ENCODE measurements around the gene MLLT6.

The MLLT6 gene

DNA sequence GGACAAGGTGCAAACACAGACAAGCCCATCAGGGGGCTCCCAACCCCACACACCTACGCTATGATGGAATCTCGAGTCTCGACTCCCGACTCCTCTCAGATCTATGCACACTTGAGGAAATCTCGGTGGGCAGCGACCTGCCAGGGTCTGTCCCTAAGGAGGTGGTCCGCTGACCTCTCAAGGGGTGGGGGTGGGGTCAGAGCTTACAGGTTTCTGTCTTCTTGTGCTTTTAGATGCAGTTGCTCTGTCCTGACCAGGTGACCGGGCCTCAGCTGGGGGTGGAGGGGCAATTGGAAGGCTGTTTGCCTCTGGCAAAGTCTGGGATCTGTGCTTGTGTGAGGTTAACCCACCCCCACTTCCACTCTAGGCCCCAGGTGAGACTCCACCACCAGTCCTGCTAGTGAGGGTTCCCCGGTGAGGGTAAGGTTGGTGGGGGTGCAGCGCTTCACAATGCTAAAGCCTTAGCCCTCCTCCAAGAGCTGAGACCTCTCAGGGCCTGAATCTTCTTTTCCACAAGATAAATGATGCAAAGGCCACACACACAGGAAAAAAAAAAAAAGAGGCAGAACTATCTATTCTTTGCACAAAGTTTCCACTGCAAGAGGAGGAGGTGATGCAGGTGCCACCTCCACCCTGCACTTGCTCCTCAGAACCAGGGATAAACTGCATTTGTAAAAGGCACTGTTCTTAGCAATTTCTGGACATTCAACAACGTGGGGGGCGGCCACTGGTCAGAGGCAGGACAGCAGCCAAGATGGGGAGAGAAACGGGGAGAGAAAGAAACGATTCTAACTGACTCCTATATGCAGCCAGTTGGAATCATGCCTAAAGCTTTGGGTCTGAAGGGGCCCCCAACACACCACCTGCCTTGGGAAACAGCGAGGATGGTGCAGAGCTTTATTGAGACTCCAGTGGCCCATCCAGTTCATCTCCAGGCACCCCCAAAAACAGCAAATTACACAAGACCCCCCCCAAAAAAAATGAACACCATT lies 29.2 kb downstream of the MLLT6 start:
- TF ChIP-seq CTCF (IDR thresholded peaks at IDR 0.05; ENCODE audit: insufficient read depth, missing control alignments), result peak; percentile 28
- FAIRE-seq (no peak), DNase-seq (ENCODE audit: insufficient read length, low spot score) (no peak)

- no peak for FAIRE-seq
- DNase-seq (ENCODE audit: insufficient read length, low spot score), result peak; percentile 90
- TF ChIP-seq CTCF (IDR thresholded peaks at IDR 0.05; ENCODE audit: insufficient read depth, missing control alignments), result peak; percentile 97
These were observed 30.3 kb downstream of the MLLT6 start for GRCh38 chr17:38735161-38735997.

DNA sequence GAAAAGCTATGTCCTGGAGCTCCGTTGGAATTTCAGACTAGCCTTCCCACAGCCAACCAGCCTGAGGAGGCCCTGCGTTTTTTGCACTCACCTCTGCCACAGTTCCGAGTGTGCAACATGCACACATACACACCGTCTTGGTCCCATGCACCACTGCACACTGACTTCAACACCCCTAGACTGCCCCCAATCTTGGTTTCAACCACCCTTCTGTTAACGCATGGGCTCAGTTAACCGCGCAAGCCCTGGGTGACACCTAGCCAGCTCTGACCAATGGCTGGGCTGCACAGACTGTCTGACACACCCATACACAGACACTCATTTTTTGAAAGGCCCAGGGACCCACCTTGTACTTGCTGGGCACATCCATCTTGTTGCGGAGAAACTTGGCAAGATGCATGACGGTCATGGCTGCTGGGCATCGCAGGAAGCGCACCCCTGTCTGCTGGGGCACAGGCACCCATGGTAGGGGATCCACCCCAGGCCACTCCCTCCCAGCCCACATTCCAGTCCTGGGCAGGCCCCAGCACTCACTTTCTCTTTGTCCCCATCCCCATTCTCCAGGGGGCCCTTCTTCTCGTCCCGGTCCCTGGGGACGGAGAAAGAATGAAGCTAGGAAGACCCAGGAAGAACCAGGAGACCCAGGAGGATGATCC lies 33.1 kb downstream of the MLLT6 start:
- no peak for TF ChIP-seq CTCF (IDR thresholded peaks at IDR 0.05; ENCODE audit: insufficient read depth, missing control alignments)
- no peak for DNase-seq (ENCODE audit: insufficient read length, low spot score)
- no peak for FAIRE-seq

DNA sequence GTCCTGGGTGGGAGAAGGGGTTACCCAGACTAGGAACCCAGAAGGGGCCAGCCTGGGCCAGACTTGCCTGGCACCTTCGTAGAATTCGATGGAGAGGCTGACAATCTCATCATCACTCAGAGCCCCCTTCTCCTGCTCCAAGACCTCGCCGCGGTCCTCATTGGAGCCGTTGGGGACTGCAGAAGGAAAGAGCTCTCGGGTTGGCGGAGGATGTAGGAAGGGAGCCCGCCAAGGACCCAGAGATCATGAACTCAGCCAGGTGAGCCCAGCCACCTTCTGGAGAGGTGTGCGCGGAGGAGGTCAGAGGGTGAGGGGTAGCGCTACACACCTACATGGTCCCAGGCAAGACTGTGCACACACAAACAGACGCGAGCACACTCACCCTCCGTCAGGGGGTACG lies 33.6 kb downstream of the MLLT6 start:
- no peak for TF ChIP-seq CTCF (IDR thresholded peaks at IDR 0.05; ENCODE audit: insufficient read depth, missing control alignments)
- DNase-seq (ENCODE audit: insufficient read length, low spot score) (no peak), FAIRE-seq (no peak)

DNA sequence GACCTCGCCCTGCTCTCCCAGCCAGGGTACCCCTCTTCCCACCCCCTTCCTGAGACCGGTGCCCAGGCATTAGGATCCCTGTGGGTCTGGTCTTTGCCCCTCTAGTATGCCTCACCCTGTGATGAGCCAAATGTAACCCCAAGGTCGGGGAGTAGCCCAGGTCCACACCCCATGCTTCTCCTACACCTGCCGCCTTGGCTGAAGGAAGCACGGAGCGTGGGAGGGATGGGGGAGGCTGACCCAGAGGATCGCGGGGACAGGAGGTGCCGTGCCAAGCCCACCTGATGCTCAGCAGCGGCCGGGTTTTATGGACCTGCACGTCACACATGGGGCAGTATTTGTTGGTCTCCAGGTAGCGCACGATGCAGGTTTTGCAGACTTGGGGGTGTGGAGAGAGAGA lies 34.2 kb downstream of the MLLT6 start:
- no peak for DNase-seq (ENCODE audit: insufficient read length, low spot score)
- FAIRE-seq, result no peak
- no peak for TF ChIP-seq CTCF (IDR thresholded peaks at IDR 0.05; ENCODE audit: insufficient read depth, missing control alignments)

DNA sequence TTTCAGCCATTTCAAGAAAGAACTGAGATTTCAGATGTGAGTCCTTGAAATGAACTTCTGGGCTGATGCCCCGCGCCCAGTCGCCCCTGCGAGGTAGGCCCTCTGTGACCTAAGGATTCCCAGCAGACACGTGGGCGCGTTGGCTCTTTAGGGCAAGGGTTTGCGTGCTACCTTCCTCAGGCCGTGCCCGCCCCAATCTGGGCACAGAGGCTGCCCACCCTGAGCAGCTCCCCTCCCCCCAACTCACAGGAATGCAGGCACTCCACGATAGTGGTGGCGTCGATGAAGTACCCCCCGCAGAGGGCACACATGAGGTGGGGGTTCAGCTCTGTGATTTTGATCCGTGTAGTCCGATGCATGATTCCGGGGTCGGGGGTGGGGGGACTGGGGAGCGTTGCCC lies 35.0 kb downstream of the MLLT6 start:
- TF ChIP-seq CTCF (IDR thresholded peaks at IDR 0.05; ENCODE audit: insufficient read depth, missing control alignments), result no peak
- DNase-seq (ENCODE audit: insufficient read length, low spot score) (no peak), FAIRE-seq (no peak)
